ENCODE data around the gene TDRKH.

TDRKH gene

GRCh38 chr1:151779852-151780251, 10.4 kb downstream of the TDRKH start:
- Histone ChIP-seq H3K9me2 (replicated peaks; ENCODE audit: low read depth, low read length) (no peaks in the 10 kb centered on the region), H3F3A (ENCODE audit: low read depth) (no peaks in the 10 kb centered on the region), H3K9me3 (ENCODE audit: insufficient read depth, low read depth, low read length) (no peaks in the 10 kb centered on the region), H4K20me1 (ENCODE audit: insufficient read depth, low read length, poor library complexity, severe bottlenecking) (no peaks in the 10 kb centered on the region), H3K27me3 (ENCODE audit: insufficient read depth, low read length, poor library complexity, severe bottlenecking) (no peaks in the 10 kb centered on the region), H2AFZ (ENCODE audit: low read length) (no peak overlapping the region), H3K4me1 (ENCODE audit: insufficient read depth, low read length, poor library complexity, severe bottlenecking) (no peaks in the 10 kb centered on the region), H3K79me2 (ENCODE audit: insufficient read depth, low read length) (no peaks in the 10 kb centered on the region), H3K4me2 (ENCODE audit: low read depth, low read length, poor library complexity, severe bottlenecking) (no peak overlapping the region), H3K4me3 (ENCODE audit: low read length, poor library complexity, severe bottlenecking) (no peak overlapping the region), H3K36me3 (ENCODE audit: insufficient read depth, low read length) (no peaks in the 10 kb centered on the region; the same call in 1 of the 2 replicates), H3K9ac (ENCODE audit: low read depth, low read length, poor library complexity, severe bottlenecking) (no peak overlapping the region)
- no peak for TF ChIP-seq CTCF (conservative IDR thresholded peaks at IDR 0.05; ENCODE audit: low read length)
- TF ChIP-seq EZH2phosphoT487 (IDR thresholded peaks at IDR 0.05; ENCODE audit: borderline replicate concordance) = no peak

- no peaks in the 10 kb centered on the region for H3K9me3 ChIP-seq (ENCODE audit: insufficient read depth, low read depth, low read length)
- no peak overlapping the region for H3K9ac ChIP-seq (ENCODE audit: low read depth, low read length, poor library complexity, severe bottlenecking)
- H3K4me3 ChIP-seq (ENCODE audit: low read length, poor library complexity, severe bottlenecking) = no peak overlapping the region
- H4K20me1 ChIP-seq (ENCODE audit: insufficient read depth, low read length, poor library complexity, severe bottlenecking) = no peaks in the 10 kb centered on the region
- no peak overlapping the region for H3K4me2 ChIP-seq (ENCODE audit: low read depth, low read length, poor library complexity, severe bottlenecking)
- no peak overlapping the region for H2AFZ ChIP-seq (ENCODE audit: low read length)
- no peaks in the 10 kb centered on the region for H3K27me3 ChIP-seq (ENCODE audit: insufficient read depth, low read length, poor library complexity, severe bottlenecking)
- H3K4me1 ChIP-seq (ENCODE audit: insufficient read depth, low read length, poor library complexity, severe bottlenecking) = no peaks in the 10 kb centered on the region
- no peaks in the 10 kb centered on the region for H3K9me2 ChIP-seq (replicated peaks; ENCODE audit: low read depth, low read length)
- TF ChIP-seq CTCF (conservative IDR thresholded peaks at IDR 0.05; ENCODE audit: low read length) = no peak
- TF ChIP-seq EZH2phosphoT487 (IDR thresholded peaks at IDR 0.05; ENCODE audit: borderline replicate concordance) = no peak
- H3K79me2 ChIP-seq (ENCODE audit: insufficient read depth, low read length) = no peaks in the 10 kb centered on the region
- no peaks in the 10 kb centered on the region for H3F3A ChIP-seq (ENCODE audit: low read depth)
- no peaks in the 10 kb centered on the region; the same call in 1 of the 2 replicates for H3K36me3 ChIP-seq (ENCODE audit: insufficient read depth, low read length)
Observed at GRCh38 chr1:151777317-151777716, 13.0 kb downstream of the TDRKH start.

GRCh38 chr1:151776665-151777062, 13.6 kb downstream of the TDRKH start:
- no peak overlapping the region for H2AFZ ChIP-seq (ENCODE audit: low read length)
- H3K9ac ChIP-seq (ENCODE audit: low read depth, low read length, poor library complexity, severe bottlenecking) = no peak overlapping the region
- H4K20me1 ChIP-seq (ENCODE audit: insufficient read depth, low read length, poor library complexity, severe bottlenecking) = no peaks in the 10 kb centered on the region
- H3K9me3 ChIP-seq (ENCODE audit: insufficient read depth, low read depth, low read length) = no peaks in the 10 kb centered on the region
- H3F3A ChIP-seq (ENCODE audit: low read depth) = no peaks in the 10 kb centered on the region
- H3K4me2 ChIP-seq (ENCODE audit: low read depth, low read length, poor library complexity, severe bottlenecking) = no peak overlapping the region
- H3K9me2 ChIP-seq (replicated peaks; ENCODE audit: low read depth, low read length) = no peaks in the 10 kb centered on the region
- H3K4me1 ChIP-seq (ENCODE audit: insufficient read depth, low read length, poor library complexity, severe bottlenecking) = no peaks in the 10 kb centered on the region
- TF ChIP-seq EZH2phosphoT487 (IDR thresholded peaks at IDR 0.05; ENCODE audit: borderline replicate concordance) (no peak), CTCF (conservative IDR thresholded peaks at IDR 0.05; ENCODE audit: low read length) (no peak)
- no peaks in the 10 kb centered on the region for H3K79me2 ChIP-seq (ENCODE audit: insufficient read depth, low read length)
- H3K27me3 ChIP-seq (ENCODE audit: insufficient read depth, low read length, poor library complexity, severe bottlenecking) = no peaks in the 10 kb centered on the region
- H3K36me3 ChIP-seq (ENCODE audit: insufficient read depth, low read length) = no peaks in the 10 kb centered on the region; the same call in 1 of the 2 replicates
- H3K4me3 ChIP-seq (ENCODE audit: low read length, poor library complexity, severe bottlenecking) = no peak overlapping the region

All from Loucy (cell line).